H9 (cell line): ENCODE measurements around the gene CTXN3. TPM values are rescaled to one million over a fixed set of nuclear protein-coding genes. Genes with fewer than 3 reads are reported as not detected.

Experiments used
- DNase-seq: peaks from one replicate; pipeline ENCODE4 v3.0.0-alpha.2; 2017
- H2AFZ ChIP-seq: one replicate; pipeline ENCODE4 v1.6.1; 2013; ENCODE audit warnings: mild to moderate bottlenecking, low read length, control low read depth, moderate library complexity
- H2AK5ac ChIP-seq: 2 replicates; pipeline ENCODE4 v1.6.1; 2013; ENCODE audit warnings: low read length, control low read depth, mixed read lengths; ENCODE audit not compliant: insufficient read length
- H2BK120ac ChIP-seq: one replicate; pipeline ENCODE4 v1.6.1; 2013; ENCODE audit warnings: low read depth, mild to moderate bottlenecking, low read length, control low read depth, inconsistent platforms; ENCODE audit not compliant: poor library complexity, severe bottlenecking
- H2BK12ac ChIP-seq: 2 replicates; pipeline ENCODE4 v1.6.1; 2013; ENCODE audit warnings: low read length, control low read depth, mixed read lengths, low read depth; ENCODE audit not compliant: insufficient read length
- H2BK15ac ChIP-seq: 2 replicates; pipeline ENCODE4 v1.6.1; 2013; ENCODE audit warnings: low read depth, low read length, control low read depth
- H2BK20ac ChIP-seq: one replicate; pipeline ENCODE4 v1.6.1; 2013; ENCODE audit warnings: low read depth, mild to moderate bottlenecking, low read length, control low read depth, inconsistent platforms; ENCODE audit not compliant: poor library complexity, severe bottlenecking
- H2BK5ac ChIP-seq: 2 replicates; pipeline ENCODE4 v1.6.1; 2013; ENCODE audit warnings: low read length, control low read depth, mixed read lengths; ENCODE audit not compliant: insufficient read length
- H3K14ac ChIP-seq: 2 replicates; pipeline ENCODE4 v1.6.1; 2013; ENCODE audit warnings: low read length, control low read depth; ENCODE audit not compliant: insufficient read depth
- H3K18ac ChIP-seq: 2 replicates; pipeline ENCODE4 v1.6.1; 2013; ENCODE audit warnings: low read depth, mild to moderate bottlenecking, mixed read lengths, low read length, control low read depth; ENCODE audit not compliant: insufficient read length
- H3K23ac ChIP-seq: 2 replicates; pipeline ENCODE4 v1.6.1; 2013; ENCODE audit warnings: low read length, control low read depth, mixed read lengths, low read depth; ENCODE audit not compliant: insufficient read length
- H3K23me2 ChIP-seq: 2 replicates; pipeline ENCODE4 v1.6.1; 2013; ENCODE audit warnings: low read depth, mild to moderate bottlenecking, mixed read lengths, low read length, control low read depth; ENCODE audit not compliant: insufficient read length, poor library complexity, severe bottlenecking
- H3K27ac ChIP-seq: 2 replicates; pipeline ENCODE4 v1.5.1; 2013; ENCODE audit warnings: low read length, control low read depth, mixed read lengths, low read depth; ENCODE audit not compliant: insufficient read length
- H3K27me3 ChIP-seq: 2 replicates; pipeline ENCODE4 v1.6.1; 2013; ENCODE audit warnings: low read length, control low read depth, inconsistent platforms; ENCODE audit not compliant: insufficient read depth
- H3K4ac ChIP-seq: 2 replicates; pipeline ENCODE4 v1.6.1; 2013; ENCODE audit warnings: low read depth, mild to moderate bottlenecking, control low read depth, inconsistent platforms, low read length, moderate library complexity
- H3K4me1 ChIP-seq: 2 replicates; pipeline ENCODE4 v1.6.1; 2013; ENCODE audit warnings: low read length, control low read depth, inconsistent platforms; ENCODE audit not compliant: insufficient read depth
- H3K4me2 ChIP-seq: 2 replicates; pipeline ENCODE4 v1.6.1; 2013; ENCODE audit warnings: low read length, control low read depth, mixed read lengths; ENCODE audit not compliant: insufficient read length, insufficient read depth
- H3K56ac ChIP-seq: 2 replicates; pipeline ENCODE4 v1.6.1; 2013; ENCODE audit warnings: low read depth, mild to moderate bottlenecking, mixed read lengths, low read length, control low read depth; ENCODE audit not compliant: insufficient read length
- H3K79me1 ChIP-seq: 2 replicates; pipeline ENCODE4 v1.6.1; 2013; ENCODE audit warnings: low read depth, mild to moderate bottlenecking, moderate library complexity, low read length, control low read depth, inconsistent platforms; ENCODE audit not compliant: insufficient read depth, poor library complexity, severe bottlenecking
- H3K79me2 ChIP-seq: 2 replicates; pipeline ENCODE4 v1.6.1; 2013; ENCODE audit warnings: low read length, control low read depth, inconsistent platforms; ENCODE audit not compliant: insufficient read depth
- H3K9ac ChIP-seq: 2 replicates; pipeline ENCODE4 v1.6.1; 2013; ENCODE audit warnings: low read length, control low read depth, mixed read lengths; ENCODE audit not compliant: insufficient read length; ENCODE audit errors: extremely low read depth
- H3K9me3 ChIP-seq: one replicate; pipeline ENCODE4 v1.6.1; 2013; ENCODE audit warnings: low read depth, low read length, inconsistent platforms; ENCODE audit not compliant: control insufficient read depth
- H3T11ph ChIP-seq: one replicate; pipeline ENCODE4 v1.6.1; 2013; ENCODE audit warnings: mild to moderate bottlenecking, low read length, control low read depth, inconsistent platforms
- H4K20me1 ChIP-seq: one replicate; pipeline ENCODE4 v1.6.1; 2013; ENCODE audit not compliant: control insufficient read depth, insufficient read length, insufficient read depth
- H4K5ac ChIP-seq: 2 replicates; pipeline ENCODE4 v1.6.1; 2013; ENCODE audit warnings: low read depth, mild to moderate bottlenecking, mixed read lengths, low read length, control low read depth; ENCODE audit not compliant: insufficient read length
- H4K8ac ChIP-seq: replicated peaks from 2 replicates; pipeline ENCODE4 v1.6.1; 2013; ENCODE audit warnings: low read length, control low read depth, mixed read lengths, low read depth; ENCODE audit not compliant: insufficient read length
- H4K91ac ChIP-seq: 2 replicates; pipeline ENCODE4 v1.6.1; 2013; ENCODE audit warnings: low read depth, mild to moderate bottlenecking, moderate library complexity, mixed read lengths, low read length, control low read depth; ENCODE audit not compliant: insufficient read length
- H3K27ac Mint-ChIP-seq, 3 experiments: 2 replicates in 2 of 3; 3 replicates in 1 of 3; pipeline ENCODE4 v1.8.0; 2020 to 2021; ENCODE audit warnings: mixed read lengths in 3 of 3, mild to moderate bottlenecking in 1 of 3, moderate library complexity in 1 of 3
- H3K27me3 Mint-ChIP-seq: 2 replicates; pipeline ENCODE4 v1.8.0; 2021; ENCODE audit warnings: low read depth, mild to moderate bottlenecking, moderate library complexity, mixed read lengths
- H3K36me3 Mint-ChIP-seq, 3 experiments: 2 replicates in 2 of 3; 3 replicates in 1 of 3; pipeline ENCODE4 v1.8.0; 2020 to 2021; ENCODE audit warnings: low read depth in 3 of 3, mixed read lengths in 3 of 3; ENCODE audit not compliant: insufficient read depth in 1 of 3
- H3K4me1 Mint-ChIP-seq, 2 experiments: 2 replicates each; pipeline ENCODE4 v1.8.0; 2020; ENCODE audit warnings: mixed read lengths in 2 of 2
- H3K4me3 Mint-ChIP-seq, 2 experiments: 2 replicates in 1 of 2; 3 replicates in 1 of 2; pipeline ENCODE4 v1.8.0; 2020 to 2021; ENCODE audit warnings: mild to moderate bottlenecking in 2 of 2, mixed read lengths in 2 of 2, moderate library complexity in 1 of 2
- H3K9me3 Mint-ChIP-seq, 2 experiments: 2 replicates in 1 of 2; 3 replicates in 1 of 2; pipeline ENCODE4 v1.8.0; 2020; ENCODE audit warnings: mild to moderate bottlenecking in 2 of 2, mixed read lengths in 2 of 2, moderate library complexity in 1 of 2
- WGBS: extraction: QIAGEN DNeasy Blood & Tissue Kit; methylation state at CpG from one replicate; pipeline ENCODE4 v1.1.7; 2013; ENCODE audit warnings: missing lambda C conversion rate, low lambda C conversion rate, mixed read lengths; ENCODE audit not compliant: insufficient read length; ENCODE audit errors: extremely low coverage; 5-methylcytosine and 5-hydroxymethylcytosine counted together
- total RNA-seq: library from RNA; stranded (reverse); gene quantifications from 2 replicates; pipeline ENCODE4 v1.2.1, GENCODE V29; 2021
- TF ChIP-seq, protein P1 (sequence below): fragments of 200-600 bp; sonication (generic); conservative IDR thresholded peaks from 3 replicates; pipeline ENCODE4 v1.8.0; 2021; ENCODE audit warnings: antibody characterized with exemption, mild to moderate bottlenecking

Gene CTXN3
- total RNA-seq, 1 experiment from 2014 or later, result not detected

- no peak overlapping the region for H2BK120ac ChIP-seq
- H3K79me1 ChIP-seq, result no peaks in the 10 kb centered on the region
- Mint-ChIP-seq H3K27ac (no peak overlapping the region), H3K36me3 (no peaks in the 10 kb centered on the region), H3K27me3 (no peaks in the 10 kb centered on the region), H3K4me1 (peaks cover 3 to 8% of the 10 kb centered on the region in 2 experiments; a peak in 2 of 4 replicates), H3K4me3 (no peak overlapping the region), H3K9me3 (no peaks in the 10 kb centered on the region)
- no CpG with 5 or more reads among the region's 5 CpGs for WGBS
- H3T11ph ChIP-seq, result no peak overlapping the region
- H3K14ac ChIP-seq, result no peak overlapping the region
- H3K27me3 ChIP-seq, result no peaks in the 10 kb centered on the region
- H4K8ac ChIP-seq, result no peak overlapping the region
- no peaks in the 10 kb centered on the region for H4K20me1 ChIP-seq
- H3K23me2 ChIP-seq, result no peaks in the 10 kb centered on the region
- no peak overlapping the region for H4K91ac ChIP-seq
- no peak overlapping the region for H2AFZ ChIP-seq
- no peak overlapping the region for H3K56ac ChIP-seq
- H3K23ac ChIP-seq, result no peak overlapping the region
- no peak overlapping the region for H4K5ac ChIP-seq
- no peaks in the 10 kb centered on the region for H3K9me3 ChIP-seq
- no peak overlapping the region for H2BK20ac ChIP-seq
- no peak overlapping the region for H2BK5ac ChIP-seq
- no peak overlapping the region for H2BK15ac ChIP-seq
- TF ChIP-seq, protein P1, sequence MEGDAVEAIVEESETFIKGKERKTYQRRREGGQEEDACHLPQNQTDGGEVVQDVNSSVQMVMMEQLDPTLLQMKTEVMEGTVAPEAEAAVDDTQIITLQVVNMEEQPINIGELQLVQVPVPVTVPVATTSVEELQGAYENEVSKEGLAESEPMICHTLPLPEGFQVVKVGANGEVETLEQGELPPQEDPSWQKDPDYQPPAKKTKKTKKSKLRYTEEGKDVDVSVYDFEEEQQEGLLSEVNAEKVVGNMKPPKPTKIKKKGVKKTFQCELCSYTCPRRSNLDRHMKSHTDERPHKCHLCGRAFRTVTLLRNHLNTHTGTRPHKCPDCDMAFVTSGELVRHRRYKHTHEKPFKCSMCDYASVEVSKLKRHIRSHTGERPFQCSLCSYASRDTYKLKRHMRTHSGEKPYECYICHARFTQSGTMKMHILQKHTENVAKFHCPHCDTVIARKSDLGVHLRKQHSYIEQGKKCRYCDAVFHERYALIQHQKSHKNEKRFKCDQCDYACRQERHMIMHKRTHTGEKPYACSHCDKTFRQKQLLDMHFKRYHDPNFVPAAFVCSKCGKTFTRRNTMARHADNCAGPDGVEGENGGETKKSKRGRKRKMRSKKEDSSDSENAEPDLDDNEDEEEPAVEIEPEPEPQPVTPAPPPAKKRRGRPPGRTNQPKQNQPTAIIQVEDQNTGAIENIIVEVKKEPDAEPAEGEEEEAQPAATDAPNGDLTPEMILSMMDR, result no peak
- no peak overlapping the region for H3K18ac ChIP-seq
- DNase-seq, result no peak
- no peak overlapping the region for H2BK12ac ChIP-seq
- H3K4me2 ChIP-seq, result no peak overlapping the region
- no peak overlapping the region for H3K27ac ChIP-seq
- H2AK5ac ChIP-seq, result no peak overlapping the region
- 0 out of 2 replicates have a peak, but pooled peaks cover 5% of the 10 kb centered on the region for H3K4me1 ChIP-seq
- no peak overlapping the region for H3K9ac ChIP-seq
- H3K4ac ChIP-seq, result no peak overlapping the region
- H3K79me2 ChIP-seq, result no peaks in the 10 kb centered on the region
Measured at GRCh38 chr5:127699416-127699815, 50.5 kb downstream of the CTXN3 start.
